H54 (cell line): ENCODE measurements around the gene FOXO4.

Source experiments
- DNase-seq: peaks from one replicate; pipeline ENCODE4 v3.0.0; 2011; ENCODE audit warnings: low spot score, mixed read lengths; ENCODE audit not compliant: insufficient read length
- FAIRE-seq: peaks from 3 replicates; lab custom pipeline; 2011; peaks lifted over from hg19 to GRCh38; lab: Jason Lieb, UNC
- POLR2A ChIP-seq: IDR thresholded peaks from 2 replicates; pipeline ENCODE4 v1.6.1; 2011; ENCODE audit warnings: low read depth, mild to moderate bottlenecking, low read length

The FOXO4 gene

DNA sequence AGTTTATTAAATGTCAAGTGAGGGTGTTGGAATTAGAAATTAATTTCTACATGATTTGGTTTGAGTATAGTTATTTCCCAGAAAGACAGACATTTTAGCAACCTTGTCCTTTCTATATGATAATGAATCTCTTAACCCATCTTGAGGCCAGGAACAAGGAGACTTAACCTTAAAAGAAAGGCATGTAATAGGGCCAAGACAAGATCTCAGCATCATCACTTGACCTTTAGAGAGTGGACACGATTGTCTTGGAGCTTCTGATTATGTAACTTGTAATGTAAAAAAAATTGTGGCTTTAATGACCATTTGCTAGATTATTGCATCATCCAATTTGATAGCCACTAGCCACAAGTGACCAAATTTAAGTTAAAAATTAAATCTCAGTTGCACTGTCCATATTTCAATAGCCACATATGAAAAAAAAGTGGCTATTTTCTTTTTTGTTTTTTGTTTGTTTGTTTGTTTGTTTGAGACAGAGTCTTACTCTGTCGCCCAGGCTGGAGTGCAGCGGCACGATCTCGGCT, 13.5 kb upstream of the FOXO4 start:
- no peak for DNase-seq
- no peak for FAIRE-seq
- TF ChIP-seq POLR2A: no peak

DNA sequence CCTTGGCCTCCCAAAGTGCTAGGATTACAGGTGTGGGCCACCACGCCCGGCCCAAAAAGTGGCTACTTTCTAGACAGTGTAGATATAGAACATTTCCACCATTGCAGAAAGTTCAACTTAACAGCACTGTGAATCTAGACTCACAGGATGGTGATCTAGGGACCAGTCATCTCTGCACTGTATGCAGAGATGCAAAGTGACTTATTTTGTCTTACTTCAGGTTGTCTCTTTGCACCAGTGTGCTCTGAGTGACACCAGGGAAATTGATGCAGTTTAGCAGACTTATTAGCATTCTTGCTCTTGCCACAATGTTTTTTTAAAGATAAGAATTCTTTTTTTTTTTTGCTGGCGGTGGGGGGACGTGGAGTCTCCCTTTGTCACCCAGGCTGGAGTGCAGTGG, 12.8 kb upstream of the FOXO4 start:
- TF ChIP-seq POLR2A: no peak
- no peak for DNase-seq
- FAIRE-seq: no peak

DNA sequence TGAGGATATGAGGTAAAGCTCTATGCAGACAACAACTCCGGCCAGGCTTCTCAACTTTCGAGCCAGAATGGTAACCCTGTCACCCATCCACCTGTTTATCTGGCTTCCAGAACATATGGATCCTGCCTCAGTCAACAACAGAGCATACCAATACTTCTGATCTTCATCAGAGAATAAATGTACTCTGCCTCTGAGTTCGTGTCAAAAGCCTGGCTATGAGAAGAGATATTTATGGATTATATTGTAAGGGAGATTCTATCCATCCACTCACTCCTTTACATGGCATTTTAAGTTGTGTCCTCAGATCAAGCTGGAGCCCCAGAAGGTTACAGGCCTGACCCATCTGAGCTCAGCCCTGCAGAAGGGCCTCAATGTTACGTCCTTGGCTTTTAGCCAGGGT, 9.8 kb upstream of the FOXO4 start:
- no peak for DNase-seq
- no peak for TF ChIP-seq POLR2A
- FAIRE-seq: no peak

DNA sequence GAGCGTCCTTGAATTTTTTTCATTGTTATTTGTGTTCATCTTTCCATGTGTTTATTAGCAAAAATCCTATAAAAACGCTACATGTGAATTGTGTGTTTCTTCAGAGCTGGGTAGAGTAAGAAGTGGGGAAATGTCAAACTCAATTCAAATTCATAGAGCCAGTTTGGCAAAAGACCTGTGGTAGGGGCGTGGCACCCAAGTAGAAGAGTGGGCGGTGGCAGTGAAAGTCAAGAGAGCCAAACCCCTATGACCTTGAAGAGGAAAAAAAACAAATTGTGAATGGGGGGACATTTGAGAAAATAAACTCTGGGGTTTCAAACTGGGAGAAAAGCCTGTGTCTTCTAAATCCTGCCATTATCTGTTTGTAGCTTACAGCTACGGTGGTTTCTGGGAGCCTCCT, 4.4 kb upstream of the FOXO4 start:
- DNase-seq: no peak
- no peak for TF ChIP-seq POLR2A
- FAIRE-seq: no peak

DNA sequence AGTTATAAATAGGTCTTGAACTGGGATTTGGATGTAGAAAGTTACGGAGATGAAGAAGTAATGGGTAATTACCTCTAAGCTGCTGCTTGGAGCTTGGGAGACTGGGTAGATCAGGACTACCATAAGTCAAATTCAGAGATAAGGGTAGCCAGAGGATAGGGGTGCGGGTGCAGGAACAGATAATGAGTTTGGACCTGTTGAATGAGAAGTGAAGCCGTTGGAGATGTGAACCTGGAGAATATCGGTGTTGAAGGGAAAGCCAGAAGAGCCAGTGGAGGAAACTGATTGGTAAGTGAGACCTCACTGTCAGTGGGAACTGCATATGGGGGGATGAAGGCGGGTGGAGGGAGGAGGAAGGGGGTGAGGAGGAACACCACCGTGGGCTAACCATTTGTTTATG, 618 bp upstream of the FOXO4 start:
- TF ChIP-seq POLR2A: no peak
- FAIRE-seq (no peak), DNase-seq (no peak)

DNA sequence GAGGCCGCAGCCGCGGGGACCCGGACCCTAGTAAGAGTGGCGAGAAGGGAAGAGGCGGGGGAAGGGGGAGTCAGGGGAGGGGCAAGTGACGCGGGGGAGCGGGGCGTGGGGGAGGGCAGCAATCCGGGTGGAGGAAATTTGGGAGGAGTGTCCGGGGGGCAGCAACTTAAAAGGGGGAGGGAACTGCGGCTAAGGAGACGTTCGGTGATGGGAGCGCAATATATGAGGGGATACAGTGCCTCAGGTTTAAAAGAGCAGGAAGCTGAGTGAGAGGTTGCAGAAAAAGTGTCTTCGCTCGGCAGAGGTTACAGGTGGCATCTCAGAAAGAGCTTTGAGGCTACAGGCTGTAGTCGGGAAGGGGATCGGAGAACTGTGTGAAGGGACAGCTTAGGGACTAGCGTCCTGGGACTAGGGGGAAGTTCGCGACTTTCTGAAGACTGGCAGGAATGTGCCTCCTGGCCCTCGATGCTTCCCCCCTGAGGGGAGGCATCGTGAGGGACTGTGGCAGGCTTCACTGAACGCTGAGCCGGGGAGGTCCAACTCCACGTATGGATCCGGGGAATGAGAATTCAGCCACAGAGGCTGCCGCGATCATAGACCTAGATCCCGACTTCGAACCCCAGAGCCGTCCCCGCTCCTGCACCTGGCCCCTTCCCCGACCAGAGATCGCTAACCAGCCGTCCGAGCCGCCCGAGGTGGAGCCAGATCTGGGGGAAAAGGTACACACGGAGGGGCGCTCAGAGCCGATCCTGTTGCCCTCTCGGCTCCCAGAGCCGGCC, 519 bp downstream of the FOXO4 start:
- FAIRE-seq (no peak), DNase-seq (peak; percentile 34)
- TF ChIP-seq POLR2A: no peak

DNA sequence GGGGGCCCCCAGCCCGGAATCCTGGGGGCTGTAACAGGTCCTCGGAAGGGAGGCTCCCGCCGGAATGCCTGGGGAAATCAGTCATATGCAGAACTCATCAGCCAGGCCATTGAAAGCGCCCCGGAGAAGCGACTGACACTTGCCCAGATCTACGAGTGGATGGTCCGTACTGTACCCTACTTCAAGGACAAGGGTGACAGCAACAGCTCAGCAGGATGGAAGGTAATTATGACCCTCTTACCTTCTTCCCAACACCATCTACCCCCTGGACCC, 1.0 kb downstream of the FOXO4 start:
- no peak for DNase-seq
- no peak for FAIRE-seq
- TF ChIP-seq POLR2A: no peak

DNA sequence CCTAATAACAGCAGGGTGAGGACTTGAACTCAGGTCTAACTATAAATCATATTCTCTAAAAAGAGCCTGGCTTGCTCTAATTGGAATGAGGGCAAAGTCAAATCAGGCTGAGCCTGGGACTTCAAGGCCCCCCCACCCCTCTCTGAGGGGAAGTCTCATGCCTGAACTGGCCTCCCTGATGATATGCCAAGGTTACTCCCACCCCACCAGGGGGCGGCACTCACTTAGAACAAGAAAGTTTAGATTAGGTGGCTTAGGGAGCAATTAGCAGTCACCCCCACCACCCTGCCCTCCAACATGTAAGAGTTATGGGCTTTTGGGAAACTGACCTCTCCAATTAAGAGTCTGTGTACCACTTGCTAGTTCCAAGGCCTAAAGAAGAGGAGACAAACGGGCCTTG, 2.7 kb downstream of the FOXO4 start:
- FAIRE-seq (no peak), DNase-seq (peak; percentile 26)
- TF ChIP-seq POLR2A: no peak

DNA sequence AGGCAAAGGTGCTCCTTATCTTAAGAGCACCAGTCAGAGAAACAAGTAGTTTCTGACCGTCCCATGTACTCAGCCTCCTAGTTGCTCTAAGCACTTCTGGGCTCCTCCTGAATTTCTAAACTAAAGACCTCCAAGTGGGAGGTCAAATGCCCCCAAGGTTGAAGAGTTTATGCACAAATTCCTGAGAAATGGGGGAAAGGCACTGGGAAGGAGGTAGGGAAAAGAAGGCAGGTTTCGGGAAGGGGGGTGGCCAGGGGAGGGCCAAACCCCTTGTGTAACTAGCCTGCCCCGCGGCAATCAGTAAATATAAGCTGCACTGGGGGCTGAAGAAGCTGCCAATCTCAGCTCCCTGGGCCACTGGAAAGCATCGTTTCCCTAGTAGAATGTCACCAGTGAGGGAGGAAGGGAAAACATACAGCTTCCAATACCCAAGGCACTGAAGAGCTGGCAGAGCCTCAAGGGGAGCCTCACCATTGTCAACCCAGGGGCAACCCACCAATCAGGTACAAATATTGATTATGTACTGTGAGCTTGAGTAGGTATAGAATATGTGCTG, 3.4 kb downstream of the FOXO4 start:
- no peak for FAIRE-seq
- TF ChIP-seq POLR2A: no peak
- no peak for DNase-seq

DNA sequence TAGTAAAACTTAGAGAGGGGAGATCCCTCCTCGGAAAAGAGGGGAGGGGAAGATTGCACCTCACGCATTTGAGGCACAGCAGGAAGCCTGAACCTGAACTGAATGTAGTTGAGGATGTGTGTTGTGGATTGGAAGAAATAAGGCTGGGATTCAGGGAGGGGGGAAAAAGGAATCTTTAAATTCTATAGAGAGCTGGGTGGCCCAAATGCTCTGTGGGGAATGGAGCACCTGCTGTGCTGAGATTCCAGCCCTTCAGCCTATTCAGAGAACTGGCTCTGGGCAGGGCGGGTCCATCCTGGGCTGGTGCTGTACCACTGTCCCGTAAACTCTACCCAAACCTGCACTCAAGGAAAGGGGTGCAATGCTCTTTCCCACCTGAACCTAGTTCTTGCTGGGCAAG, 4.1 kb downstream of the FOXO4 start:
- no peak for TF ChIP-seq POLR2A
- FAIRE-seq (no peak), DNase-seq (no peak)

DNA sequence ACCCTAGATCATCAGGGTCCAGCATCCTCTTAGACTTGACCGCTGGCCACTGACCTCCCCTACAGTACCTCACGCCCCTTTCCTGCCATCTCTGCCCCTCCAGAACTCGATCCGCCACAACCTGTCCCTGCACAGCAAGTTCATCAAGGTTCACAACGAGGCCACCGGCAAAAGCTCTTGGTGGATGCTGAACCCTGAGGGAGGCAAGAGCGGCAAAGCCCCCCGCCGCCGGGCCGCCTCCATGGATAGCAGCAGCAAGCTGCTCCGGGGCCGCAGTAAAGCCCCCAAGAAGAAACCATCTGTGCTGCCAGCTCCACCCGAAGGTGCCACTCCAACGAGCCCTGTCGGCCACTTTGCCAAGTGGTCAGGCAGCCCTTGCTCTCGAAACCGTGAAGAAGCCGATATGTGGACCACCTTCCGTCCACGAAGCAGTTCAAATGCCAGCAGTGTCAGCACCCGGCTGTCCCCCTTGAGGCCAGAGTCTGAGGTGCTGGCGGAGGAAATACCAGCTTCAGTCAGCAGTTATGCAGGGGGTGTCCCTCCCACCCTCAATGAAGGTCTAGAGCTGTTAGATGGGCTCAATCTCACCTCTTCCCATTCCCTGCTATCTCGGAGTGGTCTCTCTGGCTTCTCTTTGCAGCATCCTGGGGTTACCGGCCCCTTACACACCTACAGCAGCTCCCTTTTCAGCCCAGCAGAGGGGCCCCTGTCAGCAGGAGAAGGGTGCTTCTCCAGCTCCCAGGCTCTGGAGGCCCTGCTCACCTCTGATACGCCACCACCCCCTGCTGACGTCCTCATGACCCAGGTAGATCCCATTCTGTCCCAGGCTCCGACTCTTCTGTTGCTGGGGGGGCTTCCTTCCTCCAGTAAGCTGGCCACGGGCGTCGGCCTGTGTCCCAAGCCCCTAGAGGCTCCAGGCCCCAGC, 5.2 kb downstream of the FOXO4 start:
- no peak for DNase-seq
- no peak for FAIRE-seq
- TF ChIP-seq POLR2A: no peak

DNA sequence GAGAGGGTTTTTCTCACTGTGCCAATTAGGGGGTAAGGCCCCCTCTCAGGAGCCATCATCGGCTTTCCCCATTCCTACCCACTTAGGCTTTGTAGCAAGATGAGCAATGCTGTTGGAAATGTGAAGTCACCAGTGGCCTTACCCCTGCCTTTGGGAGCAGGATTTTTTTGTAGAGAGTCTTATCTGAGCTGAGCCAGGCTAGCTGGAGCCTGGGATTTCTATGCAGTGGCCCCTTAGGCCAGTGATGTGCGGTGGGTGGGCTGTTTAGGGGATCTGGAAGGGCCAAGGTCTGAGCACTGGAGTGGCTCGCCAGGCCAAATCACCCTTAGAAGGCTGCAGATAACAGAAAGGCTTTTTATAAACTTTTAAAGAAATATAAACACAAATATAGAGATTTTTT, 6.6 kb downstream of the FOXO4 start:
- TF ChIP-seq POLR2A: no peak
- DNase-seq (no peak), FAIRE-seq (no peak)

DNA sequence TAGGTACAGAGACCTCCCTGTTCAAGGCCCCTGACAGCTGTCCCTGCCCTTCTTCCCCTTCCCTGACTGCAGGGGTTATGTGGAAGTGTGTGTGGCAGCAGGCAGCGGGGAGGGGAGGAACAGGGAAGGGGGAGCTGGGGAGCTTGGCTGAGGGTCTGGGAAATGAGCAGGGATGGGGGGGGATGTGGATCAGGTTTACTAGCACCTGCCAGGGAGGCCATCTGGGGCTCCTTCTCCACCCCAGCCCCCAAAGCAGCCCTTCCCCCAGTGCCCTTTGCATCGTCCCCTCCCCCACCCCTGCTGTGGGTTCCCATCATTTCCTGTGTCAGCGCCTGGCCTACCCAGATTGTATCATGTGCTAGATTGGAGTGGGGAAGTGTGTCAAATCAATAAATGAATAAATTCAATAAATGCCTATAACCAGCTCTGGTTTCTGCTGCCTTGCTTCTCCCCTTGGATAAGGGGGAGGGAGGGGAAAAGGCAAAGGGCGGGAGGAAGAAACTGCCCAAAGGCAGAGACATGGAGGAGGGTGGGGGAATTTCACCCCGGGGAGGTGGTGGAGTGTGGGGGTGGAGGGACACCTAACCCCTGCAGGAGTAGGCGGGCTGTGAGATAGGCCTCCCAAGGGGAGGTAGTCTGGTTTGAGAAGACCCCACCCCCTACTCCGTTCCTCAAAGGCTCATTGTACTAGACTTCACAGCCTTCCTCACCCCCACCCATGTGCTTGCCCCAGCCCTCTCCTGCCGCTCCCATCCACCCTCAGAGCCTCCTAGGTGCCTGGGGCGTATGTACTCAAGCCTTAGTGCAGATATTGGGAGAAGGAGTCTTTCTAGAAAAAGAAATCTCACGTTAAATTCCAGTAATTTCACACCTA, 7.7 kb downstream of the FOXO4 start:
- DNase-seq: no peak
- FAIRE-seq: no peak
- no peak for TF ChIP-seq POLR2A
